ENCODE results near the gene SH3PXD2B. TPM values are rescaled to one million over a fixed set of nuclear protein-coding genes. Genes with fewer than 3 reads are reported as not detected.
A peak's percentile ranks its signal among the peaks of the same experiment; 100 is the strongest.
"Not testable (repeated sequence)": the region's sequence is repeated elsewhere in the genome, so short reads cannot be mapped to it uniquely, and the experiment has no call there.

SH3PXD2B gene
- polyA plus RNA-seq, 1 donor = 27.8 TPM

DNA sequence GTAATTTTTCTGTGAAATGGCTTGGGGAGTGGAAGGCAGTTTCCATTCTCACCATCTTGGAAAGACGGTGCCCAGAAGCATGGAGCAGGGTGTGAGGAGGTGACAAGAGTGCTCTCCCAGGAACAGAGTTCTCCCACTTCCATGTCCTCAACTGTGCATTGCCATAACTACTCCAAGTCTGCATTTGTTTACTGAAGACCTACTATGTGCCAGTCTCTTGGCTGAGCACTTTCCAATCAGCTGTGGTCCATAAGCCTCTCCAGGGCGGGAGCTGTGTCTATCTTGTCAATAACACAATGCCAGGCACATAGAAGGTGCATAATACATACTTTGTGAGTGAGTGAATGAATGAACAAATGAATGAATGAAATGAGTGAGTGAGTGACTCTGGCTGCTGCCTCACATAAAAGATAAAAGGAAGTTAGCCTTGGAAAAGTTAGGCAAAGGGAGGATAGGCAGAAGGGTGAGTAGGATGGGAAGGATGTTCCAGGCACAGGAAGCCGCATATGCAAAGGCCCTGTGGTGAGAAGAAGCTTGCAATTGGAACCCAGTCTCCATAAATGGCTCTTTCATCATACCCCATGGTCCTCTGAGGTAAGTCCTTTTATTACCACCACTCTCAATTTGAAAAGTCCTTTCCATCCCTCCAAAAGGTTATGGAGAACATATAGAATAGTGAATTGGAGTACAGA, 31.3 kb upstream of the SH3PXD2B start:
- DNase-seq (ENCODE audit: low read depth) = no peak

DNA sequence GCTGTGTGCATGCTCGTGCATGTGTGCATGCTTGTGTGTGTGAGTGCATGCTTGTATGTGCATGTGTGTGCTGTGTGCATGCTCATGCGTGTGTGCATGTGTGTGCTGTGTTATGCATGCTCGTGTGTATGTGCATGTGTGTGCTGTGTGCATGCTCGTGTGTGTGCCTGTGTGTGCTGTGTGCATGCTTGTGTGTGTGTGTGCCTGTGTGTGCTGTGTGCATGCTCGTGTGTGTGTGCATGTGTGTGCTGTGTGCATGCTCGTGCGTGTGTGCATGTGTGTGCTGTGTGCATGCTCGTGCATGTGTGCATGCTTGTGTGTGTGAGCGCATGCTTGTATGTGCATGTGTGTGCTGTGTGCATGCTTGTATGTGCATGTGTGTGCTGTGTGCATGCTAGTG, 30.3 kb upstream of the SH3PXD2B start:
- DNase-seq (ENCODE audit: low read depth) = no peak

DNA sequence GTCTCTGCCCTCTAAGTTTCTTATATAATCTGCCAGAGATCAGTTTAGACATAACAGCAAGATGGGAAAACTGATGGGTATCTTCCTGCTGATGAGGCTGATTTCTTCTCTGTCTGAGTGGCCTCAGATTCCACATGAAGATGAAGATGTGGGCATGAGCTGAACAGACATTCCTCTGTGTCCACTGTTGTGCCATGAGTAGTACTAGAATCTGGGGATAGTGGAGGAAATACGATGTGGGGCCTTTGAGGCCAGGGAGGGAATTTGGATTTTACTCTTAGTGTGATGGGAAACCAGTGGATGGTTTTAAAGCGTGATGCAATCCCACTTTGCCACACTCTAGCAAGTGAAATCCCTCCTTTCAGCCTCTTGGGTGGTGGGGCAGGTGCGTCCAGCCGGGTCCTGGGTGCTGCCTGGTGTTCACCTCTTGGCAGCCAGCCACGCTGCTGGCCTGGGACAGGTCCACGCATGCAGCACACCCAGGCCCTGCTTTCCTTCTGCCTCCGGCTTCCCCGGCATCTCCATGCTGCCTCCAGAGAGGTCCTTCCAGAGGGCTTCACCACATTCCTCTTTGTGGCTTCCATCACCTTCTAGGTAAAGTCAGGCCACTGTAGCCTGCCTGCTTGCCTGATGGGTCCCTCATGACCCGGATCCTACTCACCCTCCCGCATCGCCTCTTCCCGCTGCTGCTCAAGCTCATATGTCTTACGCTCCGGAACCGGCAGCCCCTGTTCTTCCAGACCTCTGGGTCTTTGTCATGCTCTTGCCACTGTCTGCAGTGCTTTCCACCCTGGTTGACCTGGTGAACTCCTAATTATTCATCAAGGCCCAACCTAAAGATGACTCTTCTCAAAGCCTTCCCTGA, 28.1 kb upstream of the SH3PXD2B start:
- DNase-seq (ENCODE audit: low read depth) = no peak

DNA sequence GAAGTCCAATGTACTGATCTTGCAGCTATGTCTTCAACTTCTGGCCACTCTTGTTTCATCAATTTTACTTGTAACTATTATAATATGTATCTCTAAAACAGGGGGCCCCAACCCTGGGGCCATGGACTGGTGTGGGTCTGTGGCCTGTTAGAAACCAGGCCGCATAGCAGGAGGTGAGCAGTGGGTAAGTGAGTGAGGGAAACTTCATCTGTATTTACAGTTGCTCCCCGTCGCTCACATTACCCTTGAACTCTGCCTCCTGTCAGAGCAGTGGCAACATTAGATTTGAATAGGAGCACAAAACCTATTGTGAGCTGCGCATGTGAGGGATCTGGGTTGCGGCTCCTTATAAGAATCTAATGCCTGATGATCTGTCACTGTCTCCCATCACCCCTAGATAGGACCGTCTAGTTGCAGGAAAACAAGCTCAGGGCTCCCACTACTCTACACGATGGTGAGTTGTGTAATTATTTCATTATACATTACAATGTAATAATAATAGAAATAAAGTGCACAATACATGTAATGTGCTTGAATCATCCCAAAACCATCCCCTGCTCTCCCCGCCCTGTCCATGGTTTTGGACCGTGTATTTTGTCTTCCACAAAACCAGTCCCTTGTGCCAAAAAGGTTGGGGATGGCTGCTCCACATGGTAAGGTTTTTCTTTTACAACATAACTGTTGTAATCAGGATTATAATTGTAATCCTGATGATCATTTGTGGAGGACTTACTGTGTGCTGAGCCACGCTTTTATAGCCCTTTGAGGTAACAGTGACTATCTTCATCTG, 26.9 kb upstream of the SH3PXD2B start:
- DNase-seq (ENCODE audit: low read depth) = no peak

- DNase-seq (ENCODE audit: low read depth) = no peak
Observed at GRCh38 chr5:172479784-172480115, 25.4 kb upstream of the SH3PXD2B start.

GRCh38 chr5:172479034-172479783, 24.9 kb upstream of the SH3PXD2B start:
- peak; percentile 67 for DNase-seq (ENCODE audit: low read depth)

DNA sequence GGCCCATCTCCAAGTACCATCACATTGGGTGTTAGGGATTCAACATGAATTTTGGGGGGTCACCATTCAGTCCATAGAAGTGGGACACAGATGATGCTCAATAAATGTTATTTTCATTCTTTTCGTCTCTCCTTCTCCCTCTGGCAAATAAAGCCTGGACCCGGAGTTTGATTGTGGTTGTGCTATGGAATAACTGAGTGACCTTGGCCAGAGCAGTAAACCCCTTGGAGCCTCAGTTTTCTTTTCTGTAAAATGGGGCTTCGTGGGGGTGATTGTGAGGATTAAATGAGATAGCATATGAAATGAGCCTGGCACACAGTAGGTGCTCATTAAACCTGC, 24.3 kb upstream of the SH3PXD2B start:
- DNase-seq (ENCODE audit: low read depth) = not testable (repeated sequence)

DNA sequence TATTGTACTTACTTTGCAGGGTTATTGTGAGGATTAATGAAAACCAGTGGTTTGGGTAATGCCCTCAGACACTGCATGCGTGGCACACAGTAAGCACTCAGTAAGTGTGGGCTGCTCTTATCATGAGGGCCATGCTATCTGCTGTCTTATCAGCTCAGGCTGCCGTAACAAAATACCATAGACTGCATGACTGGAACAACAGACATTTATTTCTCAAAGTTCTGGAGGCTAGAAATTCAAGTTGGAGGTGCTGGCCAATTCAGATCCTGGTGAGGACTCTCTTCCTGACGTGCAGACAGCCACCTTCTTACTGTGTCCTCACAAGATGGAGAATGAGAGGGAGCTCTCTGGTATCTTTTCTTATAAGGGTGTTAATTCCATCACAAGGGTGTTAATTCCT, 23.9 kb upstream of the SH3PXD2B start:
- DNase-seq (ENCODE audit: low read depth) = no peak

GRCh38 chr5:172477466-172477865, 23.1 kb upstream of the SH3PXD2B start:
- DNase-seq (ENCODE audit: low read depth) = no peak

DNA sequence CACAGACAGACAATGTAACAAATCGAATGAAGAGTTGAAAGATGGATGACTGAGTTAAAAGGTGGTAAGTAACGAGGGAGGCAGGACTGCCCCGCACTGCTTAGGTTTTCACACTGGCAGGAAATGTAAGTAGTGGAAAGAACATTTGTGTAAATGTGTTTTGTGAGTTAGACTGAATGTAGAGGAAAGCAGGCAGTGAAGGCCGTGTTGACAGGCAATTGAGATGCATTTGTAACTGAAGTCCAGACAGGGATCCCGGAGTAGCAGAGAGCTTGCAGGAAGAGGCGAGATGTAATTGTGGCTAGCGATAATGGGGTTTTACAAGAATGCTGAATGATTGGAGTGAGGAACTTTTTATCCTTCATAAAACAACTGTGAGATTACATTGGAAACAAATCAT, 20.0 kb upstream of the SH3PXD2B start:
- no peak for DNase-seq (ENCODE audit: low read depth)

GRCh38 chr5:172473427-172473826, 19.1 kb upstream of the SH3PXD2B start:
- DNase-seq (ENCODE audit: low read depth) = no peak

GRCh38 chr5:172469697-172470096, 15.4 kb upstream of the SH3PXD2B start:
- no peak for DNase-seq (ENCODE audit: low read depth)

DNA sequence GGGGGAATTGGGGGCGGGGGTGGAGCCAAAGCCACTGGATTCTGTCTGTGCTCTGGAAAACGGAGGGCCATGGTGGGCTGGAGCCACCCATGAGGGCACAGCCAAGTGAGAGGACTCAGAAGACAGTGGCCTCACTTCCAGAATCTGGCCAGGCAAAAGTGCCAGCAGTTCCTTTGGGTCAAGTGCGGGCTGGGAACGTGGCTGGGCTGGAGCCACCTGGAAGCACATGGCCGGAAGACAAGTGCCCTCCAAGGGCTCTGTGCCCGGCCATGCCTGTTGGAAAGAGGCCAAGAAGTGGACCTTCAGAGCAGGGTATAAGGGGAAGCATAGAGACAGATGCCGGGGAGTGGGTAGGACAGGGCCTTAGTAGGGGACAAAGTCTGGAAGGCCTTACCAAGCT, 11.7 kb upstream of the SH3PXD2B start:
- DNase-seq (ENCODE audit: low read depth) = no peak

GRCh38 chr5:172463031-172463430, 8.7 kb upstream of the SH3PXD2B start:
- no peak for DNase-seq (ENCODE audit: low read depth)

- no peak for DNase-seq (ENCODE audit: low read depth)
Observed at GRCh38 chr5:172459783-172460165, 5.4 kb upstream of the SH3PXD2B start.

DNA sequence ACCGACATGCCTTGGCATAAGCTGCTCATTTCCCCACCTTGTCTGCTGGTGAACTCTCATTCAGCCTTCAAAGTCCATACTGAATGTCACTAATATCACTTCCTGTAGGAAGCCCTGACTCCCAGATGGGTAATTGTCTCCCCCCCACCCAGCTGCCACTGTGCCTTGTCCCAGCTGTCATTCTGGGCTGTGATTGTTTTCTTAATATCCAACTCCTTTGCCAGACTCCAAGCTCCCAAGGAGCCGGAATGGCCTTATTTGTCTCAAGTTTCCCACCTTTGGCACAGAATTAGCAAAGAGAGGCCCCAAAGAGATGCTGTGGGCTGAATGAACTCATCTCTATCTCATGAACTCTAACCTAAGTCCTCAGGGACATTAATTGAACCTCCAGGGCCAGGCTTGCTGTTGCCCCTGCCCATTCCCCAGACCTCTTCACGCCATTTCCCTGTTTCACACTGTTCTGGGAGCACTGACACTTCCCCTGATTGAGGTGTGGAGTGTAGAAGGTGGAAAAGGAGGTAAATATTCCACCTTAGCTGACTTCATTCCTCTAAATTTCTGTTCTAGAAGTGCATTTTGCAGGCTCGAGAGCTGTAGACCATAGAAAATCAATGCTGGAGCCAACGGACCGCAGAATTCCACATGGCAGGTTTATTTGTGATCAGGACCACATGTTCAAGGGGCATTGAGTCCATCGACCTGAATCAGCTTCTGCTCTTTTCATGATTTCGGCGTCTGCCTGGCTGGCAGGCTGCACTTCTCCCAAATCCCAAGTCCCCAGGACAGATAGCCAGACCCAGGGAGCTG, 4.9 kb upstream of the SH3PXD2B start:
- DNase-seq (ENCODE audit: low read depth) = no peak

- DNase-seq (ENCODE audit: low read depth) = no peak
Observed at GRCh38 chr5:172456076-172456722, 1.9 kb upstream of the SH3PXD2B start.

DNA sequence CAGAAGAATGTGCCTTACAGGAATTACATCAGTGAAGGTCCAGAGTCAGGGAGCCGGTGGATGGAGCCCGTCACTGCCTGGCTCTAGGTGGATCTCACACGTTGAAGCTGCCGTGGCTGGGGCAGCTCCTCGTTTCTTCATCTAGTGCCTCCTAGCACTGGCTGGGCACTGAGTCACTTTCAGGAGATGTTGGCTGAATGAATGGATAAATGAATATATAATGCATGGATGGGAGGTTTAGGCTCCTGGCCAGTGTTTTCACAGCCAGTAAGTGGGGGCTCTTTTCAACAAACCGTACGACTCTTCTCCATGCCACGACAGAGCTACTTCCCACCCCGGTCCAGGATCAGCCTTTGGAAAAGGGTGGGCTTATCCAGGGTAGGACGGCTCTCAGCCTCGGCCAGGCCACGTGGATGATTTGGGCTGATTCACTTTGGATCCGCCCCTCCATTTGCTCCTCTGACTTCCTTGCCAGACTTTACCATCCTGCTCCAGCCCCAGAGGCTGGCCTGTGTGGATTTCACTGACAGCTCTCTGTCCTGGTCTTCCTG, 1.3 kb upstream of the SH3PXD2B start:
- DNase-seq (ENCODE audit: low read depth) = no peak

DNA sequence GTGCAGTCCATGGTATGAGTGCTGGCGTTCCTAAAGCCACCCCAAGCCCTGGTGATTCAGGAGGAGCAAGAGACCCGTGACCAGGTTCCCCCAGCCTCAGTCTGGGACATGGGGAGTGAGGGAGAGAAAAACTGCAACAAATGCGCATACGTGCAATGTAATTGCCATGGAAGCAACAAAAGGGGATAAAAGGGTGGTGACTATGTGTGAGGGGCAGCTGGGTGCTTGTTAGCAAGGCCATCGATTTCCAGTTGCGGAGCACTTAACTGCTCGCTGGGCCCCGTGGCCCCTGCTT, 709 bp upstream of the SH3PXD2B start:
- DNase-seq (ENCODE audit: low read depth) = no peak

- no peak for DNase-seq (ENCODE audit: low read depth)
Observed at GRCh38 chr5:172453986-172454357, 353 bp downstream of the SH3PXD2B start.
